Spleen (tissue), 11 donors: ENCODE measurements around the gene ACBD5. TPM values are rescaled to one million over a fixed set of nuclear protein-coding genes. Genes with fewer than 3 reads are reported as not detected.

Experiments
- DNase-seq: peaks from one replicate; pipeline ENCODE4 v3.0.0-alpha.2; 2020
- H3K27ac ChIP-seq, 8 donors: fragments of 200-600 bp; sonication (generic) in 7 of 8; 1 replicate in 4 of 8; 2 replicates in 4 of 8; pipeline versions ENCODE4 v1.5.0 to v1.8.0; 2016 to 2021; ENCODE audit warnings: inconsistent platforms in 4 of 8, mild to moderate bottlenecking in 4 of 8, moderate library complexity in 1 of 8
- H3K27me3 ChIP-seq, 7 donors: fragments of 200-600 bp; sonication (generic) in 6 of 7; replicated peaks in 1 of 7; 1 replicate in 4 of 7; 2 replicates in 3 of 7; pipeline versions ENCODE4 v1.5.0 to v1.8.0; 2016 to 2021; ENCODE audit warnings: inconsistent platforms in 3 of 7, mild to moderate bottlenecking in 1 of 7
- H3K36me3 ChIP-seq, 6 donors: fragments of 200-600 bp; sonication (generic) in 5 of 6; 1 replicate in 4 of 6; 2 replicates in 2 of 6; pipeline versions ENCODE4 v1.5.0 to v1.8.0; 2016 to 2021; ENCODE audit warnings: inconsistent platforms in 2 of 6
- H3K4me1 ChIP-seq, 6 donors: fragments of 200-600 bp; sonication (generic) in 5 of 6; 1 replicate in 3 of 6; 2 replicates in 3 of 6; pipeline versions ENCODE4 v1.5.0 to v1.8.0; 2016 to 2021; ENCODE audit warnings: inconsistent platforms in 3 of 6
- H3K4me3 ChIP-seq, 8 donors: fragments of 200-600 bp; sonication (generic) in 7 of 8; 1 replicate in 4 of 8; 2 replicates in 4 of 8; pipeline versions ENCODE4 v1.5.0 to v1.8.0; 2016 to 2021; ENCODE audit warnings: inconsistent platforms in 4 of 8, mild to moderate bottlenecking in 4 of 8, moderate library complexity in 2 of 8
- H3K9me3 ChIP-seq, 8 donors: fragments of 200-600 bp; sonication (generic) in 7 of 8; 1 replicate in 4 of 8; 2 replicates in 4 of 8; pipeline versions ENCODE4 v1.5.0 to v1.8.0; 2016 to 2021; ENCODE audit warnings: inconsistent platforms in 4 of 8
- POLR2A ChIP-seq, 3 donors: fragments of 450-650 bp; IDR thresholded peaks; one replicate each; pipeline ENCODE4 v1.5.1; 2017; ENCODE audit warnings: antibody characterized with exemption in 3 of 3, mild to moderate bottlenecking in 1 of 3
- POLR2AphosphoS5 ChIP-seq, 3 donors: sonication (generic); formaldehyde crosslinking; IDR thresholded peaks; one replicate each; pipeline ENCODE4 v1.5.1; 2017; ENCODE audit warnings: antibody characterized with exemption in 3 of 3
- WGBS, 5 donors: extraction: QIAGEN DNeasy Blood & Tissue Kit in 3 of 5; methylation state at CpG; one replicate each; pipeline versions ENCODE4 v1.1.5 to v1.1.7; 2013 to 2018; 5-methylcytosine and 5-hydroxymethylcytosine counted together
- intact Hi-C: fragments of 100-400 bp; cut with DNase I; formaldehyde crosslinking; loops from one replicate; pipeline ENCODE4 v1.15.0; 2023; ENCODE audit warnings: low total_unique reads
- polyA plus RNA-seq, 3 donors: library from polyadenylated mRNA; stranded (reverse); fragments of 200-250 nt; gene quantifications; one replicate each; pipeline ENCODE4 v1.2.1, GENCODE V29; 2013
- total RNA-seq, 7 donors: library from RNA; depleted of rRNA in 3 of 7; stranded (reverse); fragments of >200 nt in 3 of 7; fragmentation: NEBNext Ultra II Directional in 4 of 7; extraction: Animal tissue kit (Norgen Biotek cat#: 25700) in 4 of 7; gene quantifications; one replicate each; pipeline versions ENCODE4 v1.1.0 to v1.2.1, GENCODE V29; 2016 to 2021
- TF ChIP-seq, protein P1 (sequence below), 11 experiments: fragments of 200-600 bp in 7 of 11; fragments of 450-650 bp in 4 of 11; sonication (generic) in 4 of 11; IDR thresholded peaks in 8 of 11; conservative IDR thresholded peaks in 3 of 11; 1 replicate in 7 of 11; 2 replicates in 4 of 11; pipeline versions ENCODE4 v1.4.0 to v1.8.0; 2016 to 2021; ENCODE audit warnings: antibody characterized with exemption in 11 of 11, inconsistent platforms in 4 of 11, mild to moderate bottlenecking in 1 of 11
- donor health status: healthy with polysubstance abuse.
- donor health status: DM: no; HTN: no; CAD: no; lungs with moderate emphysema.
- donor health status: DM: no; HTN: no; CAD: no.
- donor health status: Bipolar disorder and iron deficiency.
- donor health status: healthy.
- donor health status: DM: no; HTN: no; CAD: no.
- donor health status: DM: yes; HTN: yes; CAD: no.

ACBD5 gene
- total and polyA plus RNA-seq, 10 donors = 7.7 to 31.2 (median 22.2) TPM

DNA sequence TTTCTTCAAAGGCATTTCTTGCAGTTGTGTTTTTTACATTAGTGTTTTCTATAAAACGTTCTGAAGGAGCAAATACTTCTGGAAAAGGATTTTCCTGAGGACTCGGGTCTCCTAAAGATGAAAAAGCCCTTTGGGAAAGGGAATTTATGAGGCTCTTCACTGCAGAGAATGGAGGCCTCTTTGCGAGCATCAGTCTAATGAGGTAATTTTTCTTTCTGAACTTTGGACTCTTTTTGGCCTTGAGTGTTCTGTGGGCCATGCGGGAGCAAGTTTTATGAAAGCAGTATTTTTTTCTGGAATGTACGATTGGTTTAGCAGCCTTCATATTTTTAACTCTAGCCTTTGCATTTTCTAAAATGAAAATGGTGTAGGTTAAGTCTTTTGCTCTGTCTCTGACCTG lies 6.4 kb upstream of the ACBD5 start:
- WGBS, 5 donors = 89 to 95% (median 90%) methylated on average over 5 of the region's 5 CpGs
- DNase-seq = no peak
- Histone ChIP-seq H3K9me3 (no peaks in the 10 kb centered on the region), H3K36me3 (no peaks in the 10 kb centered on the region), H3K4me3 (no peak overlapping the region), H3K27me3 (no peaks in the 10 kb centered on the region), H3K4me1 (peaks cover 0 to 15% (median 11%) of the 10 kb centered on the region in 6 donors), H3K27ac (no peak overlapping the region)
- no peak for TF ChIP-seq POLR2AphosphoS5 (IDR thresholded peaks at IDR 0.05)
- no peak for TF ChIP-seq POLR2A (IDR thresholded peaks at IDR 0.05)
- TF ChIP-seq, protein P1, sequence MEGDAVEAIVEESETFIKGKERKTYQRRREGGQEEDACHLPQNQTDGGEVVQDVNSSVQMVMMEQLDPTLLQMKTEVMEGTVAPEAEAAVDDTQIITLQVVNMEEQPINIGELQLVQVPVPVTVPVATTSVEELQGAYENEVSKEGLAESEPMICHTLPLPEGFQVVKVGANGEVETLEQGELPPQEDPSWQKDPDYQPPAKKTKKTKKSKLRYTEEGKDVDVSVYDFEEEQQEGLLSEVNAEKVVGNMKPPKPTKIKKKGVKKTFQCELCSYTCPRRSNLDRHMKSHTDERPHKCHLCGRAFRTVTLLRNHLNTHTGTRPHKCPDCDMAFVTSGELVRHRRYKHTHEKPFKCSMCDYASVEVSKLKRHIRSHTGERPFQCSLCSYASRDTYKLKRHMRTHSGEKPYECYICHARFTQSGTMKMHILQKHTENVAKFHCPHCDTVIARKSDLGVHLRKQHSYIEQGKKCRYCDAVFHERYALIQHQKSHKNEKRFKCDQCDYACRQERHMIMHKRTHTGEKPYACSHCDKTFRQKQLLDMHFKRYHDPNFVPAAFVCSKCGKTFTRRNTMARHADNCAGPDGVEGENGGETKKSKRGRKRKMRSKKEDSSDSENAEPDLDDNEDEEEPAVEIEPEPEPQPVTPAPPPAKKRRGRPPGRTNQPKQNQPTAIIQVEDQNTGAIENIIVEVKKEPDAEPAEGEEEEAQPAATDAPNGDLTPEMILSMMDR (IDR thresholded peaks at IDR 0.05 in 8 of 11, conservative IDR thresholded peaks at IDR 0.05 in 3 of 11) = no peak
- intact Hi-C loops = no loop called here

DNA sequence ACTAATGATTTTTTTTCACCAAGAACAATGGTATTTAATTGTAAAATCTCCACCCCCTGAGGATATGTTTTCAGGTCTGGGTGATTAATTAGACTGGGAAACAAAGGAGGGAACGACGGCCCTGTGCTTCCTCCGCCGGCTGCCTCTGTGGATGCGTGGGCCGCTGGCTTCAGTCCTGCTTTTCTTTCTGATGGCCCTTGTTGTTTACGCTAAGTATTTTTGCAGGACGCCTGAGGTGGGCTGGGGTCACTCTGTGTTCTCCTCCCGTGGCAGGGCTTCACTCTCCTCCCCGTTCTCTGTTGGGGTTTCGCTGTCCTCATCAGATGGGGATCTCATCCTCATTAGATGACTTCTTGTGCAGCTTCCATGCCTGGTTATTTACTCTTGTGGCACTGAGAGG lies 5.2 kb upstream of the ACBD5 start:
- Histone ChIP-seq H3K4me1 (peaks cover 0 to 21% (median 19%) of the 10 kb centered on the region in 6 donors), H3K27ac (no peak overlapping the region), H3K4me3 (no peak overlapping the region), H3K36me3 (no peaks in the 10 kb centered on the region), H3K27me3 (no peaks in the 10 kb centered on the region), H3K9me3 (no peaks in the 10 kb centered on the region)
- peak; percentile 68 for DNase-seq
- intact Hi-C loops = no loop called here
- WGBS, 5 donors = 71 to 77% (median 75%) methylated on average over 10 to 11 of the region's 11 CpGs
- TF ChIP-seq, protein P1 (IDR thresholded peaks at IDR 0.05 in 8 of 11, conservative IDR thresholded peaks at IDR 0.05 in 3 of 11) = no peak
- TF ChIP-seq POLR2AphosphoS5 (IDR thresholded peaks at IDR 0.05) (no peak), POLR2A (IDR thresholded peaks at IDR 0.05) (no peak)

GRCh38 chr10:27244976-27245375 lies 4.4 kb upstream of the ACBD5 start:
- H3K4me1 ChIP-seq = peaks cover 0 to 23% (median 20%) of the 10 kb centered on the region in 6 donors
- H3K27me3 ChIP-seq = no peaks in the 10 kb centered on the region
- H3K4me3 ChIP-seq = no peak overlapping the region
- 42 to 92% (median 74%) methylated on average over 1 of the region's 1 CpG for WGBS, 5 donors
- intact Hi-C loops = no loop called here
- no peak overlapping the region for H3K27ac ChIP-seq
- TF ChIP-seq POLR2AphosphoS5 (IDR thresholded peaks at IDR 0.05) = no peak
- no peaks in the 10 kb centered on the region for H3K9me3 ChIP-seq
- peak; percentile 41 for DNase-seq
- no peaks in the 10 kb centered on the region for H3K36me3 ChIP-seq

DNA sequence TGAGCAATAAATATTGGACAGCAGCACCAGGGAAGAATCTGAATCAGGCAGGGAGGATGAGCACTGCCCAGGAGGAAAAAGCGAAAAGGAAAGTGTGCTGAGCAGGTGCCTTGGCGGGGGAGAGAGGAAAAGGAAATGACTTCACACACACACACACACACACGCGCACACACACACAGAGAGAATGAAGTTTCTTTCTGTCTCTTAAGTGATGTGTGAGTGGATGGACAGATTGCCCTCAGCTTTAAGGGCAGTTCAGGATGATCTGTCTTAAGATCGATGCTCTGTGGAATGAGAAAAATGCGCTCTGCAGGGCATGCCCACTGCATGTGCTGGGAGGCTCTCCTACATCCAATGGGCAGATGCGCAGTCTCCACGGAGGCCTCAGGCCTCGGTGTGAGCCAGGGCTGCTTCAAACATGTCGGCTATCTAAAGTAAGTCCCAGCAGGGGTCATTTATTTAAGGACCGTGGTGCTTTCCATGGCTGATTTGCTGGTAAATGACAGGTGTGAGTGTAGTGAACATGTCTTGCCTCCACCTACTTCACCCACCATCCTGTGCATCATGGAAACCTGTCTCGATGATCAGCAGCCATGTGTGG lies 2.5 kb upstream of the ACBD5 start:
- TF ChIP-seq, protein P1 (IDR thresholded peaks at IDR 0.05 in 8 of 11, conservative IDR thresholded peaks at IDR 0.05 in 3 of 11) = no peak
- TF ChIP-seq POLR2A (IDR thresholded peaks at IDR 0.05) = no peak
- peak in 2 of 3 donors; percentile 48 to 87 for TF ChIP-seq POLR2AphosphoS5 (IDR thresholded peaks at IDR 0.05)
- Histone ChIP-seq H3K4me1 (peaks cover 11 to 42% (median 39%) of the 10 kb centered on the region in 6 donors), H3K4me3 (peak overlapping the region; percentile 56 to 92 (median 73)), H3K27ac (peak overlapping the region; percentile 96 to 100 (median 97)), H3K36me3 (peaks cover 0 to 1% (median 0%) of the 10 kb centered on the region in 6 donors), H3K9me3 (no peaks in the 10 kb centered on the region), H3K27me3 (no peaks in the 10 kb centered on the region)
- intact Hi-C loops = no loop called here
- 9 to 19% (median 14%) methylated on average over 10 to 12 of the region's 12 CpGs for WGBS, 5 donors
- DNase-seq = peak; percentile 86
